NB4 (cell line): ENCODE measurements around the gene KIF3A.

Source experiments
- DNase-seq: peaks from one replicate; pipeline ENCODE4 v3.0.0; 2010; ENCODE audit warnings: low read depth
- H3K4me3 ChIP-seq: one replicate; pipeline ENCODE4 v1.5.1; 2011; ENCODE audit warnings: mild to moderate bottlenecking, low read depth, low read length, moderate library complexity
- MYC ChIP-seq: IDR thresholded peaks from 2 replicates; pipeline ENCODE4 v1.6.1; 2011; ENCODE audit warnings: low read depth, low read length
- POLR2A ChIP-seq: IDR thresholded peaks from 2 replicates; pipeline ENCODE4 v1.6.1; 2011; ENCODE audit warnings: mild to moderate bottlenecking; ENCODE audit not compliant: insufficient read length; ENCODE audit errors: extremely low read depth
- TF ChIP-seq, protein P1 (sequence below): IDR thresholded peaks from one replicate; pipeline ENCODE4 v1.5.1; 2012; ENCODE audit warnings: low read depth, low read length
- TF ChIP-seq, protein P2 (sequence below): IDR thresholded peaks from 2 replicates; pipeline ENCODE4 v1.6.1; 2011; ENCODE audit warnings: low read depth, low read length

KIF3A gene

DNA sequence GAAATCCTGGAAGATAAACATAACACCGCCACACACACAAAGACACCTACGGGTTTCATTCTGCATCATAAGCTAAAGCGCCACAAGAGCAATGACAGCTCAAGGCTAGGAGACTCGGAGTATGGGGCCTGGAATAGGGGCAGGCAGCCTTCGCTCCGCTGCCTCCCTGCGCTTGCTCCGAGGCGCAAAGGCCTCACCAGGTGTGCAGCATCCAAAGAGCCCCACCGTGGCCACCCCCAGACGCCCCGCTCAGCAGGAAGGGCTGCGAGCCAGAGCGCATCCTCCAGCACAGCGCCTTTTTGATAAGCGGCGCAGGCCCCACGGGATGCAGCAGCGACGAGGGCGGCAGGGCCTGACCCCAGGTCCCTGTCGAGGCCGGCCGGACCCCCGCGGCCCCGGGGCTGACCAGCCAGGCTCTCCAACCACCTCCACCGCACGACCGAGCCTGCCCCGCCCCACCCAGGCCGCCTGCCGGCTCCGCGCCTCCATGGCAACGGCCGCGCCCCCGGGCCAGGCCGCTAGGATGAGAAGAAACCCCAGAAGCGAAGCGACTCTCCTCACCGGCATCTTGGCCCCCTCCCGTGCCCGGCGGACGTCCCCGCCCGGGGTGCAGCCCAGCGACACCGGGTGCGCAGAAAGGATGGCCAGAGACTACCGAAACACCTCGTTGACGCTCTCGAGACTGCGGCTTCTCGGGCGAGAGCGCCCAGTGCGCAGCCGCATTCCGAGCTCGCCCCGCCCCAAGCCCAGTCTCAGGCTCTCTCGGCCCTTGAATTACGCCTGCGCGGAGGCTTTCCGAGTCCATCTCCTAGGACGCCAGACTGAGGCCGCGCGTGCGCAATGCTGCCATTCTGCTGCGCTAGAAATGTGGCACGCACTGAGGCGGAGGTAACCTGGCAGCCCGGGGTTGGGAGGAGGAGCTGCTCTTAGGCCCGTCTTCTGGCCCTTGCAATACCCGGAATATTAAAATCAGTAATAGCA lies at the start of gene KIF3A:
Gene KIF3A (minus strand): TSS at position 694 of the 981 bp plus-strand sequence. CDS start 127 bp downstream, at position 567.
- H3K4me3 ChIP-seq = peak within 1 kb of the TSS; percentile 68
- TF ChIP-seq, protein P1, sequence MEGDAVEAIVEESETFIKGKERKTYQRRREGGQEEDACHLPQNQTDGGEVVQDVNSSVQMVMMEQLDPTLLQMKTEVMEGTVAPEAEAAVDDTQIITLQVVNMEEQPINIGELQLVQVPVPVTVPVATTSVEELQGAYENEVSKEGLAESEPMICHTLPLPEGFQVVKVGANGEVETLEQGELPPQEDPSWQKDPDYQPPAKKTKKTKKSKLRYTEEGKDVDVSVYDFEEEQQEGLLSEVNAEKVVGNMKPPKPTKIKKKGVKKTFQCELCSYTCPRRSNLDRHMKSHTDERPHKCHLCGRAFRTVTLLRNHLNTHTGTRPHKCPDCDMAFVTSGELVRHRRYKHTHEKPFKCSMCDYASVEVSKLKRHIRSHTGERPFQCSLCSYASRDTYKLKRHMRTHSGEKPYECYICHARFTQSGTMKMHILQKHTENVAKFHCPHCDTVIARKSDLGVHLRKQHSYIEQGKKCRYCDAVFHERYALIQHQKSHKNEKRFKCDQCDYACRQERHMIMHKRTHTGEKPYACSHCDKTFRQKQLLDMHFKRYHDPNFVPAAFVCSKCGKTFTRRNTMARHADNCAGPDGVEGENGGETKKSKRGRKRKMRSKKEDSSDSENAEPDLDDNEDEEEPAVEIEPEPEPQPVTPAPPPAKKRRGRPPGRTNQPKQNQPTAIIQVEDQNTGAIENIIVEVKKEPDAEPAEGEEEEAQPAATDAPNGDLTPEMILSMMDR = no peak
- TF ChIP-seq, protein P2, sequence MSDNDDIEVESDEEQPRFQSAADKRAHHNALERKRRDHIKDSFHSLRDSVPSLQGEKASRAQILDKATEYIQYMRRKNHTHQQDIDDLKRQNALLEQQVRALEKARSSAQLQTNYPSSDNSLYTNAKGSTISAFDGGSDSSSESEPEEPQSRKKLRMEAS = peak; percentile 52
- TF ChIP-seq MYC = peak; percentile 55
- TF ChIP-seq POLR2A = peak; percentile 28

DNA sequence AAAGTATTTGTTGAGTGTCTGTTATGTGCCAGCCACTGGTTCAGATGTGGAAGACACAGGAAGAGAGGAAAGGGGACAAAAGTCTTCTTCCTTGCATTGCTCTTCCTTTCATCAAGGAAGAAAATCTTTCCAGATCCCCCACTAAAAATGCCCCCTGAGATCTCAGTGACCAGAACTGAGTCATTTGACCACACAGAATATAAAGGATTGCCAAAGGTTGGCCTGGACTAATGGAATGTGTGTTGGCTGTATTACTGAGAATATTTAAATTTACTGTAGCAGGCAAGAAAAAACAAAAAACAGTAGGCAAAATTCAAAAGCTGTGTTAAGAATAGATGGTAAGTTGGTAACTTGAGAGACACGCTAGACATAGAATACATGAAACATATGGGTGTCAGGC lies 49.7 kb upstream of the KIF3A start:
- H3K4me3 ChIP-seq = no peak overlapping the region
- TF ChIP-seq, protein P2 = no peak
- TF ChIP-seq MYC = no peak
- TF ChIP-seq, protein P1 = no peak
- TF ChIP-seq POLR2A = no peak
- no peak for DNase-seq

More for the DNA sequence above, at the start of gene KIF3A:
- peak; percentile 95 for DNase-seq

DNA sequence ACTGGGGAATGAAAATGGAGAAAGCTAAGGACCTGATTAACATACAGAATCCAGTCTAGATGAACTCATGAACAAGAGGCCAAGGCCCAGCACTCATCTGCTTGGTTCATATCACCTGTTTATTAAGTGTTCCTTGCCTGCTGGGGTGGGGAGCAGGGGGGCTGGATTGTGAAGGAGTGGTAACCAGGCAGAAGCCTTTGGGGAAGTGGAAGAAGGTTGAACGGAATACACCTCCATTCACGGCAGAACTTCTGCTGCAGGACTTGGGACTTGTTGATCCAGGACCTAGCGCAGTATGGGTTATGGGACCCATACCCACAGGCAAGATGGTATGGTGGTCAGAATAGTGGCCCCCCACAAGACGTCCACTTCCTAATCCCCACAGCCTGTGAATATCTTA lies 48.5 kb upstream of the KIF3A start:
- TF ChIP-seq, protein P1 = no peak
- TF ChIP-seq MYC (no peak), POLR2A (no peak)
- TF ChIP-seq, protein P2 = no peak
- no peak overlapping the region for H3K4me3 ChIP-seq

DNA sequence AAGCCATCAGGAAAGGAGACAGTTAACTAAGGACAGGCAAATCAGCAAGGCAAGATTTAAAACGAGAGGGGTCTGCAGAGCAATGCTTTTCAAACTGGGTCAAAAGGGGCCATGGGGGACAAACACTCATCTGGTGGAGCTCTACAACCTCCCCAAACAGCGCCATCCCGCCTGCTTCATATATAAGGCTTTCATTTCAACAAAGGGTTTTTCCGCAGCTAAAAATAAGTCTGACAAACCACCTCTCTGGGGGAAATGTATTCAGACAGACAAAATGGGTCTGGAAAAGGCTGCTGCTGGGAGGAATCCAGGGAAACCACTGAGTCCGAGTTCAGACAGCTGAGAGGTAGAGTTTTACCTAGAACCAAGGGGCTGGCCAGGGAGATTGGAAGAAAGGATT lies 48.0 kb upstream of the KIF3A start:
- no peak for DNase-seq
- H3K4me3 ChIP-seq = no peak overlapping the region
- TF ChIP-seq POLR2A = no peak
- no peak for TF ChIP-seq MYC
- TF ChIP-seq, protein P1 = no peak
- TF ChIP-seq, protein P2 = no peak

More for the DNA sequence above, 48.5 kb upstream of the KIF3A start:
- DNase-seq = no peak

DNA sequence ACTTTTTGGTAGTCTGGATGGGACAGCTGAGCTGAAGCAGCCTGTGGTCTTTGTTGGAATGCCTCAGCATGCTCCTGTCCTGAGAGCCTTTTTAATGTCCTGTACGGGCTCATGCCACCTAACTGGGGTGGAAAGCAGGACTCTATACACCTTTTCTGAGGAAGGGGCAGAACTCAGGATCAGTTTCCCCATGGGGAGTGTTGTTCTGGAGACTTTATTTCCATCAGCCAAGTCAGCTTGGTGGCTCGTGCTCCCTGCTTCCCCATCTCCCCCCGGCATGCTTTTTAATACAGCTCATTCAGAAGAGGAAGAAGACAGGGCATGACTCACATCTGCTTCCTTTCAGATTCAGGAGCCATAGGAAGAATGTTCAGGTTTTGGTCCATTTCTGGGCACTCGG lies 44.8 kb upstream of the KIF3A start:
- TF ChIP-seq POLR2A (no peak), MYC (peak; percentile 28; the same call in 1 of the 2 replicates)
- TF ChIP-seq, protein P2 = peak; percentile 63
- TF ChIP-seq, protein P1 = no peak
- H3K4me3 ChIP-seq = no peak overlapping the region
- DNase-seq = peak; percentile 64
